ENCODE data around the gene PACSIN2. TPM values are rescaled to one million over a fixed set of nuclear protein-coding genes. Genes with fewer than 3 reads are reported as not detected.
"Not testable (repeated sequence)": the region's sequence is repeated elsewhere in the genome, so short reads cannot be mapped to it uniquely, and the experiment has no call there.

PACSIN2 gene
- polyA plus RNA-seq, 3 donors = 63.9 to 71.0 (median 69.7) TPM

DNA sequence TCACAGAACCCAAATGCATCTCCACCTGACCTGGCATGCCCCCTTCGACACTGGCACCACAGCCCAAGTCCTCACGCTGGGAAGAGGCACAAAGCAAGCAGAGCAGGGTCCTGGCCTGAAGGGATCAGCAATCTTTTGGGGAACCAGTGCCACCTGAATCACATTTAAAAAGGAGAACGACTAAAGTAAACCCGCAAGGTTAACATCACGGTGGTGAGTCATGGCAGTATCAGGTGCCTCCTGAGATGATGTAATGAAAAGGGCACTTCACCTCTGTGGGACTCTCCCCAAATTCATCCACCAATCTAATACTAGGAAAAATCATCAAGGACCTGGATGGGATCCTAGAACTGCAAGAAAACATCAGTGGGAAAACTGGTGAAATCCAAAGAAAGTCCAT, 44.9 kb downstream of the PACSIN2 start:
- no peak for DNase-seq (ENCODE audit: low read depth in 3 of 3, low spot score in 2 of 3)

GRCh38 chr22:42969348-42969975, 45.5 kb downstream of the PACSIN2 start:
- DNase-seq (ENCODE audit: low read depth in 3 of 3, low spot score in 2 of 3) = no peak

DNA sequence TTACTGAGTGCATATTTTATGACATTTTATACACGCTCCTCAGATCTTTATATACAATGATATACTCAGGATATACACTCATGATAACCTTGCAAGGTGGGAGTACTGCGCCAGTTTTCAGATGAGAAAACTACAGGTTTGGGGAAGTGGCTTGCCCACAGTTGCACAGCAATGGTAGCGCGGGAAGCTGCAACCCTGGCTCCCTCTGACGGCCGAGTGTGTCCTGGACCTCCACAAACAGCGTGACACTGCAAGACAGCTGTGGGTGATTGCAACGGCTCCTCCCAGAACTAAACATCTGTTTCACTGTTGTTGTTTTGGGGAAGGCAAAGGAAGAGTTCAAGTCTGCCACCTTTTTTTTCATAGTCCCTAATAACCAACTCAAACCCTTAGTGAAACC, 47.0 kb downstream of the PACSIN2 start:
- DNase-seq (ENCODE audit: low read depth in 3 of 3, low spot score in 2 of 3) = no peak

GRCh38 chr22:42967005-42967404, 47.9 kb downstream of the PACSIN2 start:
- DNase-seq (ENCODE audit: low read depth in 3 of 3, low spot score in 2 of 3) = no peak

DNA sequence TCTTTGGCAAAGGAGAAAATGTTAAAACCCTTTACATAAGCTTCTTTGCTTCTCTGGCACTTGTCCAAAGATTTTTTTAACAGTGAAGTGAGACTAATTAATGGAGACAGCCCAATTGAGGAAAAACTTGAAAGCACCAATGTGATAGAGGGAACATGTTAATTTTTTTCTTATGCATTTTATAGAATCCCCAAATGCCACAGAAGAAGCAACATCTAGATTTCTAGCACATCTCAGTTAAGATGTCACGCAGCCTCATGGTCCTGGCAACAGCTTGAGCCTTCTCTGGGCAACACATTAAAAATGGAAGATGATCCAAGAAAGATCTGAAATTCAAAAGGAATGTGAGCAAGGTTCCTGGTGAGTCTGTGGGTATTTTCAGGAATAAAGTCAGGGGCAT, 48.5 kb downstream of the PACSIN2 start:
- DNase-seq (ENCODE audit: low read depth in 3 of 3, low spot score in 2 of 3) = no peak

DNA sequence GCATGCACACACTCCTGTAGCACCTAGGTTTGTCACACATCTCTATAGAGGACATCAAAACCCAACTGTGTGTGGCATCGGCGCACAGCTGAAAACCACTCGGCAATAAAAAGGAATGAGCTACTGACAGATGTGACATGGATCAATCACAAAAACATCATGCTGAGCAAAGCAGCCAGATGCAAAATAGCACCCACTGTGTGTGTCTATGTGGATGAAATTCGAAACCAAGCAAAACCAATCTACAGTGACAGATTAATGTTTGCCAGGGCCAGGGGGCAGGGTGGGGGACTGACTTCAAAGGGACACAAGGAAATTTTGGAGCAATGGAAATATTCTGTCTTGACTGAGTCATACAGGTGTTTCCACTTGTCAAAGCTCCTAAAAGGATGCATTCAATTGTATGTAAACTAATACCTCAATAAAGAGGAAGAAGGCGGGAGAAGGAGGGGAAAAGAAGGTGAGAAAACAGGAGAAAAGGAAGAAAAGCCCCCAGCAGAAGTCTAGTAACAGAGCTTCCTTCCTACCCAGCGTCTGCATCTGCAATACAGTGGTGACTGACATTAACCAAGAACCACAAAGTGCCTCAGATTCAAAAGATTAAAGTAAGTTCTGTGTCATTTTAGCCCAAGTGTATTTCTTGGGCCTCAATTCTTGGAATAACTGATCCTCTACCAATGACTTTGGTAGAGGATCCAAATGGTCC, 49.8 kb downstream of the PACSIN2 start:
- no peak for DNase-seq (ENCODE audit: low read depth in 3 of 3, low spot score in 2 of 3)

GRCh38 chr22:42963231-42963595, 51.7 kb downstream of the PACSIN2 start:
- no peak for DNase-seq (ENCODE audit: low read depth in 3 of 3, low spot score in 2 of 3)

DNA sequence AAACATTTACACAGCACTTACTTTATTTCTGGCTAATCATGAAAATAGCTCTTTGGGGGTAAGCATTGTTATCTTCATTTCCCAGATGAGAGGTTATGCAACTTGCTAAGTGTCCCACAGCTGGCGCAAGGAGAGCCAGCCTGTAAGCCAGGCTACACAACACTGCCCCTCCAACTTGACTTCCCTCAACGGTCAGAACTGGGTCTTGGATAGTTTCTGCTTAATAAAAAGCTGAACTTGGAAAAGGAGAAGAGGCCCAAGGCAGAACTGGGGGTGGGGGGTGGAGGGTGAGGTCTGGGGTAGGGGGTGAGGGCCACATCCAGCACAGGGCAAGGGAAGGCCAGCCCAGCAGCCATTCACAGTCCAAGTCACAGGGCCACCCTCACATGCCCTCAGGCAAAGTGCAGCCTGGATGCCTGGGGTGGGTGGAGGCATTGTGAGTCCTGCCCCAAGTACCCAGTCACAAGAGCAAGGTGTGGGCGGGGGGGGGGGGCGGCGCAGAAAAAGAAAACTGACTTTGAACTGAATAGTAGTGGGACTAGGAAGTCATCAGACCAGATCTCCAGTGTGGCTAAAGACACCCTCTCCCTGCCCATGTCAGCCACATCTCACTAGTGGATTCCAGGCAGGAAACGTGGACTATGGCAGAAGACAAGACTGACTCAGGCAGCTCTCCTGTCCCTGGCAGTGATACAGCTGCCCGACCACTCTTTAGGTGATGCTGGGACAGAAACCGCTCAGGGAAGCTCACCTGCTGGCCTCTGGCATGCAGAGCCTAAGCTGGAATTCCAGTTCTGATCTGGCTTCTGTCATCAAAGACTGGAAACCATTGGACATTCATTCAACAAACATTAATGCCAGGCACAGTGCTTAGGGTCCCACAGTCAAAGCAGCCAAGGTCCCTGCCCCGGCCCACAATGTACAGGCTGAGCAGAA, 52.4 kb downstream of the PACSIN2 start:
- DNase-seq (ENCODE audit: low read depth in 3 of 3, low spot score in 2 of 3) = no peak

GRCh38 chr22:42961810-42962209, 53.1 kb downstream of the PACSIN2 start:
- no peak for DNase-seq (ENCODE audit: low read depth in 3 of 3, low spot score in 2 of 3)

DNA sequence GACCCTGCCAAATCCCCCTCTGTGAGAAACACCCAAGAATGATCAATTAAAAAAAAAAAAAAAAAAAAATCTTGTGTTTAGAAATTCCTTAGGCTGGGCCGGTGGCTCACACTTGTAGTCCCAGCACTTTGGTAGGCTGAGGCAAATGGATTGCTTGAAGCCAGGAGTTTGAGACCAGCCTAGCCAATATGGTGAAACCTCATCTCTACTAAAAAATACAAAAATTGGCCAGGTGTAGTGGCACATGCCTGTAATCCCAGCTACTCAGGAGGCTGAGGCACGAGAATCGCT, 53.6 kb downstream of the PACSIN2 start:
- not testable (repeated sequence) for DNase-seq (ENCODE audit: low read depth in 3 of 3, low spot score in 2 of 3)

DNA sequence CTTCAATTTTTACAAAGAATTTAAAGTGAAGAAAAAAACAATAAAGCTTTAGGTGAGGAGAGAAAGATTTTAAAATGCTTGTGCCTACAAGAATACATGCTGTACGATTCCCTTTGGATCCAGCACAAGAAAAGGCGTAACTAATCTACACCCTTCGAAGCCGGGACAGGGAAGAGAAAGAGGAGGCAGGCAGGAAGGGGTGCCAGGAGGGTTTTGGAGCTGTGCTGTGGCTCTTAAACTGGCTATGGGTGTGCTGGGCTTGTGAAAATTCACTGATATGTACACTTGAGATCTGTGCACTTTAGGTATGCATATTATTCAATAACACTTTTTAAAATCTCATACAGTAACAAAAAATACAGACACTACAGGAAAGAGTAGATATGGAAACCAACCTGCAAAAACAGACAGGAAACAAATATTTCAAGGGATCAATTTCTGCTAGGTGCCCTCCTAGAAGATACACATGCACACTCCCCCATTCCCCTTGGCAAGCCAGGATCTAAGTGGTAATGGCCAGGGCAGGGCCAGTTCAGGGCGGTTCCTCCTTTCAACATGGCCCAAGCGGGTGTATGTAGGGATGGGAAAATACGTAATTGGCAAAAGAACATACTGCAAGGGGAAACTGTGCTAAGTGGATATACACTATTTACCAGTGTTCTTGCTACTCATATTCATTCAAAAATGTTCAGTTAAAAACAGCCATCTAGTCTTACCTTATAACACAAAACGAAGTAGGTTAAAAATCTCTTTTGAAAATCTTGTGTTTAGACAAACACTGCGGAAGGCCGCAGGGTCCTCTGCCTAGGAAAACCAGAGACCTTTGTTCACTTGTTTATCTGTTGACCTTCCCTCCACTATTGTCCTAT, 54.2 kb downstream of the PACSIN2 start:
- no peak for DNase-seq (ENCODE audit: low read depth in 3 of 3, low spot score in 2 of 3)

DNA sequence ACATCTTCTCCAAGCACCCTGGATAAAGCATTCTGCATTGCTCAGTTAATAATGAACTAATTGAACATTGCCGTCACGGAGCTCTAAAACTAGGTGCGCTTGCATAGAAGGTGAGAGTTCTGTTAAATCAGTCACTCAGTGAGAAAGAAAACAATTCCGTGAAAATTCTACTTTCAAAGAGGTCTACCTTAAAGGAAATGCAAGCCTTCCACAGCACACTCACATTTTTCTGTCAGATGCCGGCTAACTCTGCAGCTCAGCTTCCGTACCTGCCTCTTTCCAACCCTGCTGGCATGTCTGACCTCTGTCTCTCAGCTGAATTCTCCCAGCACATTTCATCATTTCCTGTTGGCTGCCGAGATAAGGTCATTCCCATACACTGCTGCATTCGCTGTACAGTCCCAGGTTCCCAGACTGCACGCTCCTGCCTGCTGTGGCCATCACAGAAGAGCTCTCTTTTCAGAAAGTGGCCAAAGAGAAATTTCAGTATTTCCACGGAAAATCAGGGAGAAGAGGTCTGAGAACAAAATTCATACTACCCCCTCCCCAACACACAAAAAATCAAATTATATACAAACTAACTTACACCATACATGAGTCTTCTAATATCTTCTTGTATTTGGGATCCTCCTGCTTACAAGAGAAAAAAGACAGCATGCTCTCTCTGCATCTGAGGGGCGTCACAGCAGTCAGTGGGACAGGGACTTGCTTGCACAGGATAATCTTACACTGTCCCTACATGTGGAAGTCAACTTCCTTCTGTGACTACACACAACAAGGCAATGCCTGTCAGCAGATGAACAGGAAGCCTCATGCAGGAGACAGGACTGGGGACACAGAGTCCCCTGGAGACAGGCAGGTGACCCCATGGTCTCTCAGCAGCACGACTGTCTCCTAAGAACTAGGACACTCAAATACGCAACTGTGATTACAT, 55.1 kb downstream of the PACSIN2 start:
- no peak for DNase-seq (ENCODE audit: low read depth in 3 of 3, low spot score in 2 of 3)

DNA sequence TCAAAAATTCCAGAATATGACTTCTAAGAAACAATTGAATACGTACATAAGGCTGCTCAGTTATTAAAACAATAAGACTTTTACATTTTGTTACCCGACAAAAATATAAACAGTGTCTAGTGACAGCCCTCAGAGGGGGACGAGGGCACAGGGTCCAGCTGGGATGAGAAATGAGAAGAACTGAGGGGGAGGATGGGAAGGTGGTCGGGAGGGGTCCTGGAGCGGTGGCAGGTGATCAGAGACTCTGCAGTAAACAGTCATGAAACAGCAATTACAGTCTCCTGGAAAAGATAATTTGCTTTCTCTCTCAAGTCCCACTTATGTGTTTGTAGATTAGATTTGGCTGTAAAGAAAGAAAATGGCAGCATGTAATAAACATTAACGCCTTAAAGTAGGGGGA, 56.0 kb downstream of the PACSIN2 start:
- no peak for DNase-seq (ENCODE audit: low read depth in 3 of 3, low spot score in 2 of 3)

- no peak for DNase-seq (ENCODE audit: low read depth in 3 of 3, low spot score in 2 of 3)
Observed at GRCh38 chr22:42957958-42958357, 57.0 kb downstream of the PACSIN2 start.

DNA sequence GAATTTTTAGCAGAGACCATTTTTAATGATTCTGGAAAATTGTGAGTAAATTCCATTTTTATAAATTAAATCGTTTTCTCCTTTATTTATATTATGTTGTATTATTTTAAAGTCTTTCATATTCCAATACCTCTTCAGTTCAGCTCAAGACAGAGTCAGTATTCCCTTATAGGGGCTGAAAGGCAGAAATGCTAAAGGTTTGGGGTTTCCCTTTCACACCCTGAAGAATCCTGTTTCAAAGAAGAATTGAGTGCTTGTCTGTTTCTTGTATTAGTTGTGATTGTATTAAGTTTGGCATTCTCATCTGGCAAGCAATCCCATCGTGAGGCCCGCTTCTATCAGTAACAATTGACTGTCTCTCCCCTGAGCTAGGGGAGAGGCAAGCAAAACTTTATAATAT, 57.4 kb downstream of the PACSIN2 start:
- DNase-seq (ENCODE audit: low read depth in 3 of 3, low spot score in 2 of 3) = no peak

GRCh38 chr22:42955848-42956247, 59.1 kb downstream of the PACSIN2 start:
- no peak for DNase-seq (ENCODE audit: low read depth in 3 of 3, low spot score in 2 of 3)

DNA sequence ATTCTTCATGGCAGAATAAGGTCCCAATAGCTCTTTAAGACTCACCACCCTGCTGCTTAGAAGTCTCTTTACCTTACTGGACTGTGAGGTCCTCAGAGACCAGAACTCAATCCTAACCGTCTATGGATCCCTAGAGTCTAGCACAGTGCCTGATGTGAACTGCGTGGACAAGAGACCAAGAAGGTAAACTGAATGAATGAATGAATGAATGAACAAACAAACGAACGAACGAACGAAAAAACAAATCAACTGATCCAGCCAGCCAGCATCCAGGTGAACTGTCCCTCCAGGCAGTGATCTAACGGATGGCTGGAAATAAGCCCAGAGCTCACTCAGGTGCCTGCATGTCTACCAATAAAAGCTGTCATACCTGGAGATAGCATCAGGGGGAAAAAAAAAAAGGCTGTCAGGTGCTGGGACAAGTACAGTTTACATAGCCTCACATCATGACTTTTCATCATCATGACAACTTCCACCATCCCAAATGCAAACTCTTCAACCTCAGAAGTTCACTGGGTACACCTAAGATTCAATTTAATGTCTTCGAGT, 59.8 kb downstream of the PACSIN2 start:
- DNase-seq (ENCODE audit: low read depth in 3 of 3, low spot score in 2 of 3) = no peak

DNA sequence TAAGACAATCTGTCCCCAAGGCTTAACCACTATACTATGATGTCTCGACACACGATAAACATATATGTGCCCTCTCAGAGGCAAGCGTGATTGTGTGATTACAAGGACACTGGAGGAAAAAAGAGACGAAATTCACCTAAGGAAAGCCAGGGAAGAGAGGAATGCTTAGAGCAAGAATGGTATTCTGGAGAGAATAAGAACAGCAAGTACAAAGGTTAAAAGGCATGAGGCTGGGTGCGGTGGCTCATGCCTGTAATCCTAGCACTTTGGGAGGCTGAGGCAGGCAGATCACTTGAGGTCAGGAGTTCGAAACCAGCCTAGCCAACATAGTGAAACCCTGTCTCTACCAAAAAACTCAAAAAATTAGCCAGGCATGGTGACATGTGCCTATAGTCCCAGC, 61.2 kb downstream of the PACSIN2 start:
- not testable (repeated sequence) for DNase-seq (ENCODE audit: low read depth in 3 of 3, low spot score in 2 of 3)

DNA sequence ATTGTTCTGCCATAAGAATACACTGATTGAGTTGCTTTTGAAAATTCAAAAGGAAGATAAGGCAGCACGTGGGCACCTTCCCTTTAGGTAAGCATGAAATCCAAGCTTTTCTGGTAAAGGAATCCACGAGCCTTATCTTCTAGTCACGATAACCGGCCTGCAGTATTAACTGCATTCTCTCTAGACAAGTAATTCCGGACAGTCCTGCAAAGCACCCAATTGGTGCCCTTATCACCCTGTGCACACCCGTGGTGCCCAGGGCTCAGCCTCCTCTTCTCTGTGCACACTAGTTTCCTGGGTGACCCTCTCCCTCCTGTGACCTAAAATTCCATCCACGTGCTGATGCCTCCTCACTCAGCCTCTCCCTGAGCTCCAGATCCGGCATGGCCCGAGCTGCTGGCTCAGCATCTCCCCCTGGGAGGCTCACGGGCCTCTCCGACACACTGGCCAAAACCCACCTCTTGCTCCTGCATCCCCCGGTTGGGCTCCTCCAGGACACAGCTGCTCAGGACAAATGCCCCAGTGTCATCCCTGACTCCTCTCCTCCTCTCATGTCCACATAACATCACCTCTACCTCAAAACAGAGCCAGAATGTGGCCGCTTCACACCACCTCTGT, 63.7 kb downstream of the PACSIN2 start:
- no peak for DNase-seq (ENCODE audit: low read depth in 3 of 3, low spot score in 2 of 3)

Data from right renal cortex interstitium (tissue), 3 donors.